ENCODE results near the gene SCARB1.

The SCARB1 gene

DNA sequence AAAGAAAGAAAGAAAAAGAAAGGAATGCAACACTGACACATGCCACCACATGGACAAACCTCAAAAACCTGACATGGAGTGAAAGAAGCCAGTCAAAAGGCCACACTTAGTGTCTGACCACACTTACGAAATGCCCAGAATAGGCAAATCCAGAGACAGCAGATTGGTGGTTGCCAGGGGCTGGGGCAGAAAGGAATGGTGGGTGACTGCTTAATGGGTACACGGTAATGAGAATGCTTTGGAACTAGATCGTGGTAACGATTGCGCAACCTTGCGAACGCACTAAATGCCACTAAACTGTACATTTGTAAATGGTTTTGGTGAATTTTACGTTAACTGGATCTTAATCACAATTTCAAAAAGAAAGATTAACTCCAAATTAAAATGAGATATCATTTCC, 39.5 kb downstream of the SCARB1 start:
- no peak for DNase-seq (ENCODE audit: low read depth in 4 of 4, low spot score in 1 of 4)

DNA sequence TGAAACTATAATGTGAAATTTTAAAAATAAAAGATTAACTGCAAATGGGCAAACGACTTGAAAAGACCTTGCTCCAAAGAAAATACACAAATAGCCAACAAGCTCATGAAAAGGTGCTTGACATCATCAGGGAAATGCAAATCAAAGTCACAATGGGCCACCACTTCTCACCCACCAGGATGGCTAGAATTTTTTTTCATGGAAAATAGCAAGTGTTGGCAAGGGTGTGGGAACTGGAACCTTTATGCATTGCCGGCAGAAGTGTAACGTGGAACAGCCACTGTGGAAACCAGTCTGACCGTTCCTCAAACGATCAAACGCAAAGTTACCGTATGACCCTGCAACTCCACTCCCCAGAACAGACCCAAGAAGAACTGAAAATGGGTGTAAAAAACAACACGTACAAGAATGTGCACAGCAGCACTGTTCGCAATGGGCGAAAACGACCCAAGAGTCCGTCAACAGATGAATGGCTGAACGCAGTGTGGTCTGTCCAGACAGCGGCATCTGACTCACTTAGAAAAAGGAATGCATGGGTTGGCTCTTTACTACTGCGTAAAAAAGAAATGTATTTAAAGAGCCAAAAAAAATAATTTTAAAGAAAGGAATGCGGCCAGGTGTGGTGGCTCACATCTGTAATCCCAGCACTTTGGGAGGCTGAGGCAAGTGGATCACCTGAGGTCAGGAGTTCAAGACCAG, 40.2 kb downstream of the SCARB1 start:
- DNase-seq (ENCODE audit: low read depth in 4 of 4, low spot score in 1 of 4), result no peak

GRCh38 chr12:124822218-124822617, 41.4 kb downstream of the SCARB1 start:
- no peak for DNase-seq (ENCODE audit: low read depth in 4 of 4, low spot score in 1 of 4)

DNA sequence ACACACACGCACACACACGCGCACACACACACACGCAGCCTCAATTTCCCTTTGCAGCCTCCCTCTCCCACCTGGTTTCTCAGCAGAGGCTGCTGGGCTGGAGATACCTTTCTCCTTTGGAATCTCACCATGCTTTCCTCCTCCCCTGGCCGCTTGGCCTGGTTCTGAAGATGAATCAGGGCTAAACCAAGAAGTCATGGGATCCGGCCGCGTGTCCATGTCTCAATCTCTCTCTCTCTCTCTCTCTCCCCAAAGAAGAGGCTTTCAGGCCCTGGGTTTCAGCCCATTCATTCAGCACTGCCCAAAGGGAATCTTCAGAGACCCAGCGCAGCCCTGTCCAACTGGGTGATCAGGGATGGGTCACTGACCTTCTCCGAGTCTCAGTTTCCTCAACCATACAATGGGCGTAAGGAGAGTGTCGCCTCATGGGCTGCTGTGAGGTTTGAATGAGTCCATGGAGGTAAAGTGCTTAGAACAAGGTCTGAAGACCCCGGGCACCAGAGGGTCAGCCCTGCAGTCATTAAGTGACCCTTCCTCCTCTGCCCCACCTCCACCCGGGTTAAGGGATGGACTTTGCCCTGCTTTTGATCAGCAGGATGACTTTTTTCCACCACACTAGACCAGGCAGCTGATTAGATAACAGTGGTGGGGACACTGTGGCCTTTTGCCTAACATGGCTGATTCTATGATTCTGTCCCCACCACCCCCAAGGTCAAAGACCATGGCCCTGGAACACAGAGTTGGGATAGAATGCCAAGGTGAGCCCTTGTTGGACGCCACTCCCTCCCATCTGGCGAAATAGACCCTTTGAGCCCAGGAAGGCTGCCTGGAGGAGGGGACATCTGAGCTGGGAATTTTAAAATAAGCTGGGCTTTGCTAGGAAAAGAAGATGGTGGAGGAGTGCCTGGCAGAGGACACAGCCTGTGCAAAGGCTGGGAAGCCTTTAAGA, 42.1 kb downstream of the SCARB1 start:
- DNase-seq (ENCODE audit: low read depth in 4 of 4, low spot score in 1 of 4), result no peak

- DNase-seq (ENCODE audit: low read depth in 4 of 4, low spot score in 1 of 4), result no peak
These were observed 43.5 kb downstream of the SCARB1 start for GRCh38 chr12:124820199-124820598.

DNA sequence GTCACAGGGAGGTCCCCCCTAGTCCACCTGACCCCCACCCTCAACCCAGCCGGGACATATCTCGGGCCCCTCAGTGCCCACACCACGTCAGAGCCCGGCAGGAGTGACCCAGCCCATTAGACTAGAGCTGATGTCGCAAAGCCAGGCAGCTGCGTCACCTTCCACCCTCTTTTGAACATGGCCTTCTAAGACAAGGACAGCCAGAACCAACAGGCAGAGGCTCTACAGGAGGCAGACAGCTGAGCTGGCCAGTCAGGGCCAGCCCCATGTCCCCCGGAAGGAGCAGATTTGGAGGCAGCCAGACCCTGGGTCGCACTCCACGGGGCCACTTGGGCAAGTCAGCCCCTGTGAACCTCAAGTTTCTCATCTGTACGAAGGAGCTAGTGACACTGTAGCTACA, 44.1 kb downstream of the SCARB1 start:
- DNase-seq (ENCODE audit: low read depth in 4 of 4, low spot score in 1 of 4), result no peak

GRCh38 chr12:124819080-124819479, 44.6 kb downstream of the SCARB1 start:
- DNase-seq (ENCODE audit: low read depth in 4 of 4, low spot score in 1 of 4), result no peak

DNA sequence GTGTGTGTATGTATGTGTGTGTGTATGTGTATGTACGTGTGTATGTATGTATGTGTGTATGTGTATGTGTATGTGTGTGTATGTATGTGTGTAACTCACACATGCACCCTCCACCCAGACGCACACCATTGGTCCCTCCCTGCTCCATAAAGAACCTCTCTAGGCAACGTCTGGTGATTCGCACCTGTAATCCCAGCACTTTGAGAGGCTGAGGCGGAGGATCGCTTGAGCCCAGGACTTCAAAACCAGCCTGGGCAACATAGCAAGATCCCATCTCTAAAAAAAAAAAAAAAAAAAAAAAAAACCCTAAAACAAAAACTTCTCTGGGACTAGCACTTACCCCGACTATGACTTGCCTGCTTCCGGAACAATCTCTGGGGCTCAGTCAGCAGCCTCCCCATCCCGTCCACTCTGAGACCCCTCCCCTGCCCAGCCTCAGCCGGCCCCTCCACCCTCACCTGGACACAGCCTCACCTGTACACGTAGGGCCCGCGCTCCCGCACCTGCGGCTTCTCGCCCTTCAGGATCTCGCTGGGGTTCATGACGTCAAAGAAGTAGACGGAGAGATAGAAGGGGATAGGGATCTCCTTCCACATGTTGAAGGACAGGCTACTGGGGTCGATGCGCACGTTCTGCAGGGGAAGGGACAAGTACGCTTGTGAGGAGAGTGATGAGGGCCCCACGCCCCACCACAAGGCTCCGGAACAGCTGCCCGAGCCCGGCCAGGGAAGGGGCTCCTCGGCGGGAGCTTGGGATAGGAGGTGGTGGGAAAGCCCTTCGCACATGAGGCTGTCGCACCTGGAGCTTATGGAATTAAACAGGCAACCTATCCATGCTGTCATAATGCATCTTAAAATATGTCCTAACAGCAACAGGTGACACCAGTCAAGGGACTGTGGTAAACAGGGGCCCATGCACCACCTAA, 46.3 kb downstream of the SCARB1 start:
- DNase-seq (ENCODE audit: low read depth in 4 of 4, low spot score in 1 of 4), result no peak

GRCh38 chr12:124816295-124816854, 47.3 kb downstream of the SCARB1 start:
- DNase-seq (ENCODE audit: low read depth in 4 of 4, low spot score in 1 of 4), result no peak

- no peak for DNase-seq (ENCODE audit: low read depth in 4 of 4, low spot score in 1 of 4)
These were observed 48.7 kb downstream of the SCARB1 start for GRCh38 chr12:124814741-124815613.

- no peak for DNase-seq (ENCODE audit: low read depth in 4 of 4, low spot score in 1 of 4)
These were observed 49.9 kb downstream of the SCARB1 start for GRCh38 chr12:124813782-124814181.

- DNase-seq (ENCODE audit: low read depth in 4 of 4, low spot score in 1 of 4), result no peak
These were observed 50.7 kb downstream of the SCARB1 start for GRCh38 chr12:124812979-124813378.

DNA sequence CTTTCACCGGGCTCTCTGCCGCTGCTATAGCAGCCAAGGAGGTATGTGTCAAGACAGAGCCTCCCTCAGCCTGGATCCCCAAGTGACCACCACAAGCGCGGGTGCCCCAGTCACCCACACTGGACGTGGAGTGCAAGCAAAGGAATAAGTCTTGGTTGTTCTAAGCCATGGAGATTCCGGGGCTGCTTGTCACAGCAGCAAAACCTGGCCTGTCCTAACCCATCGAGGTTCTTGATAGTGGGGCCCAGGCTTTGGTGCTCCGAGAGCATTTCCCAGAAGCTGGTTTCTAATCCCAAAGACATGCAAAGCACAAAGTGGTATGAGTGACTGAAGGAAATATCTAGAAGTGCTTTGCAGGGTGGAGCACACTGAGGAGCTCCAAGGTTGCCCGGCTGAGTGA, 51.3 kb downstream of the SCARB1 start:
- DNase-seq (ENCODE audit: low read depth in 4 of 4, low spot score in 1 of 4), result no peak

- DNase-seq (ENCODE audit: low read depth in 4 of 4, low spot score in 1 of 4), result no peak
These were observed 52.0 kb downstream of the SCARB1 start for GRCh38 chr12:124811633-124812032.

GRCh38 chr12:124809878-124810277, 53.8 kb downstream of the SCARB1 start:
- DNase-seq (ENCODE audit: low read depth in 4 of 4, low spot score in 1 of 4), result no peak

GRCh38 chr12:124809391-124809790, 54.3 kb downstream of the SCARB1 start:
- DNase-seq (ENCODE audit: low read depth in 4 of 4, low spot score in 1 of 4), result no peak

- no peak for DNase-seq (ENCODE audit: low read depth in 4 of 4, low spot score in 1 of 4)
These were observed 55.4 kb downstream of the SCARB1 start for GRCh38 chr12:124808272-124808671.

- DNase-seq (ENCODE audit: low read depth in 4 of 4, low spot score in 1 of 4), result no peak
These were observed 57.6 kb downstream of the SCARB1 start for GRCh38 chr12:124805876-124806668.

GRCh38 chr12:124805050-124805449, 58.6 kb downstream of the SCARB1 start:
- DNase-seq (ENCODE audit: low read depth in 4 of 4, low spot score in 1 of 4), result no peak

Data from stimulated activated CD4-positive, alpha-beta T cell treated with anti-CD3 and anti-CD28 coated beads, Interleukin-1b, Interleukin-23, amount 100 ng/mL, for 24 hours (primary cell).